H9 (cell line): Measurements from ENCODE around the gene OR6Y1. TPM values are rescaled to one million over a fixed set of nuclear protein-coding genes. Genes with fewer than 3 reads are reported as not detected.

Experiments used
- DNase-seq: peaks from one replicate; pipeline ENCODE4 v3.0.0-alpha.2; 2017
- H2AFZ ChIP-seq: one replicate; pipeline ENCODE4 v1.6.1; 2013; ENCODE audit warnings: mild to moderate bottlenecking, low read length, control low read depth, moderate library complexity
- H2AK5ac ChIP-seq: 2 replicates; pipeline ENCODE4 v1.6.1; 2013; ENCODE audit warnings: low read length, control low read depth, mixed read lengths; ENCODE audit not compliant: insufficient read length
- H2BK120ac ChIP-seq: one replicate; pipeline ENCODE4 v1.6.1; 2013; ENCODE audit warnings: low read depth, mild to moderate bottlenecking, low read length, control low read depth, inconsistent platforms; ENCODE audit not compliant: poor library complexity, severe bottlenecking
- H2BK12ac ChIP-seq: 2 replicates; pipeline ENCODE4 v1.6.1; 2013; ENCODE audit warnings: low read length, control low read depth, mixed read lengths, low read depth; ENCODE audit not compliant: insufficient read length
- H2BK15ac ChIP-seq: 2 replicates; pipeline ENCODE4 v1.6.1; 2013; ENCODE audit warnings: low read depth, low read length, control low read depth
- H2BK20ac ChIP-seq: one replicate; pipeline ENCODE4 v1.6.1; 2013; ENCODE audit warnings: low read depth, mild to moderate bottlenecking, low read length, control low read depth, inconsistent platforms; ENCODE audit not compliant: poor library complexity, severe bottlenecking
- H2BK5ac ChIP-seq: 2 replicates; pipeline ENCODE4 v1.6.1; 2013; ENCODE audit warnings: low read length, control low read depth, mixed read lengths; ENCODE audit not compliant: insufficient read length
- H3K14ac ChIP-seq: 2 replicates; pipeline ENCODE4 v1.6.1; 2013; ENCODE audit warnings: low read length, control low read depth; ENCODE audit not compliant: insufficient read depth
- H3K18ac ChIP-seq: 2 replicates; pipeline ENCODE4 v1.6.1; 2013; ENCODE audit warnings: low read depth, mild to moderate bottlenecking, mixed read lengths, low read length, control low read depth; ENCODE audit not compliant: insufficient read length
- H3K23ac ChIP-seq: 2 replicates; pipeline ENCODE4 v1.6.1; 2013; ENCODE audit warnings: low read length, control low read depth, mixed read lengths, low read depth; ENCODE audit not compliant: insufficient read length
- H3K23me2 ChIP-seq: 2 replicates; pipeline ENCODE4 v1.6.1; 2013; ENCODE audit warnings: low read depth, mild to moderate bottlenecking, mixed read lengths, low read length, control low read depth; ENCODE audit not compliant: insufficient read length, poor library complexity, severe bottlenecking
- H3K27ac ChIP-seq: 2 replicates; pipeline ENCODE4 v1.5.1; 2013; ENCODE audit warnings: low read length, control low read depth, mixed read lengths, low read depth; ENCODE audit not compliant: insufficient read length
- H3K27me3 ChIP-seq: 2 replicates; pipeline ENCODE4 v1.6.1; 2013; ENCODE audit warnings: low read length, control low read depth, inconsistent platforms; ENCODE audit not compliant: insufficient read depth
- H3K4ac ChIP-seq: 2 replicates; pipeline ENCODE4 v1.6.1; 2013; ENCODE audit warnings: low read depth, mild to moderate bottlenecking, control low read depth, inconsistent platforms, low read length, moderate library complexity
- H3K4me1 ChIP-seq: 2 replicates; pipeline ENCODE4 v1.6.1; 2013; ENCODE audit warnings: low read length, control low read depth, inconsistent platforms; ENCODE audit not compliant: insufficient read depth
- H3K4me2 ChIP-seq: 2 replicates; pipeline ENCODE4 v1.6.1; 2013; ENCODE audit warnings: low read length, control low read depth, mixed read lengths; ENCODE audit not compliant: insufficient read length, insufficient read depth
- H3K56ac ChIP-seq: 2 replicates; pipeline ENCODE4 v1.6.1; 2013; ENCODE audit warnings: low read depth, mild to moderate bottlenecking, mixed read lengths, low read length, control low read depth; ENCODE audit not compliant: insufficient read length
- H3K79me1 ChIP-seq: 2 replicates; pipeline ENCODE4 v1.6.1; 2013; ENCODE audit warnings: low read depth, mild to moderate bottlenecking, moderate library complexity, low read length, control low read depth, inconsistent platforms; ENCODE audit not compliant: insufficient read depth, poor library complexity, severe bottlenecking
- H3K79me2 ChIP-seq: 2 replicates; pipeline ENCODE4 v1.6.1; 2013; ENCODE audit warnings: low read length, control low read depth, inconsistent platforms; ENCODE audit not compliant: insufficient read depth
- H3K9ac ChIP-seq: 2 replicates; pipeline ENCODE4 v1.6.1; 2013; ENCODE audit warnings: low read length, control low read depth, mixed read lengths; ENCODE audit not compliant: insufficient read length; ENCODE audit errors: extremely low read depth
- H3K9me3 ChIP-seq: one replicate; pipeline ENCODE4 v1.6.1; 2013; ENCODE audit warnings: low read depth, low read length, inconsistent platforms; ENCODE audit not compliant: control insufficient read depth
- H3T11ph ChIP-seq: one replicate; pipeline ENCODE4 v1.6.1; 2013; ENCODE audit warnings: mild to moderate bottlenecking, low read length, control low read depth, inconsistent platforms
- H4K20me1 ChIP-seq: one replicate; pipeline ENCODE4 v1.6.1; 2013; ENCODE audit not compliant: control insufficient read depth, insufficient read length, insufficient read depth
- H4K5ac ChIP-seq: 2 replicates; pipeline ENCODE4 v1.6.1; 2013; ENCODE audit warnings: low read depth, mild to moderate bottlenecking, mixed read lengths, low read length, control low read depth; ENCODE audit not compliant: insufficient read length
- H4K8ac ChIP-seq: replicated peaks from 2 replicates; pipeline ENCODE4 v1.6.1; 2013; ENCODE audit warnings: low read length, control low read depth, mixed read lengths, low read depth; ENCODE audit not compliant: insufficient read length
- H4K91ac ChIP-seq: 2 replicates; pipeline ENCODE4 v1.6.1; 2013; ENCODE audit warnings: low read depth, mild to moderate bottlenecking, moderate library complexity, mixed read lengths, low read length, control low read depth; ENCODE audit not compliant: insufficient read length
- H3K27ac Mint-ChIP-seq, 3 experiments: 2 replicates in 2 of 3; 3 replicates in 1 of 3; pipeline ENCODE4 v1.8.0; 2020 to 2021; ENCODE audit warnings: mixed read lengths in 3 of 3, mild to moderate bottlenecking in 1 of 3, moderate library complexity in 1 of 3
- H3K27me3 Mint-ChIP-seq: 2 replicates; pipeline ENCODE4 v1.8.0; 2021; ENCODE audit warnings: low read depth, mild to moderate bottlenecking, moderate library complexity, mixed read lengths
- H3K36me3 Mint-ChIP-seq, 3 experiments: 2 replicates in 2 of 3; 3 replicates in 1 of 3; pipeline ENCODE4 v1.8.0; 2020 to 2021; ENCODE audit warnings: low read depth in 3 of 3, mixed read lengths in 3 of 3; ENCODE audit not compliant: insufficient read depth in 1 of 3
- H3K4me1 Mint-ChIP-seq, 2 experiments: 2 replicates each; pipeline ENCODE4 v1.8.0; 2020; ENCODE audit warnings: mixed read lengths in 2 of 2
- H3K4me3 Mint-ChIP-seq, 2 experiments: 2 replicates in 1 of 2; 3 replicates in 1 of 2; pipeline ENCODE4 v1.8.0; 2020 to 2021; ENCODE audit warnings: mild to moderate bottlenecking in 2 of 2, mixed read lengths in 2 of 2, moderate library complexity in 1 of 2
- H3K9me3 Mint-ChIP-seq, 2 experiments: 2 replicates in 1 of 2; 3 replicates in 1 of 2; pipeline ENCODE4 v1.8.0; 2020; ENCODE audit warnings: mild to moderate bottlenecking in 2 of 2, mixed read lengths in 2 of 2, moderate library complexity in 1 of 2
- CTCF ChIP-seq: fragments of 200-600 bp; sonication (generic); conservative IDR thresholded peaks from 3 replicates; pipeline ENCODE4 v1.8.0; 2021; ENCODE audit warnings: antibody characterized with exemption, mild to moderate bottlenecking
- WGBS: extraction: QIAGEN DNeasy Blood & Tissue Kit; methylation state at CpG from one replicate; pipeline ENCODE4 v1.1.7; 2013; ENCODE audit warnings: missing lambda C conversion rate, low lambda C conversion rate, mixed read lengths; ENCODE audit not compliant: insufficient read length; ENCODE audit errors: extremely low coverage; 5-methylcytosine and 5-hydroxymethylcytosine counted together
- total RNA-seq: library from RNA; stranded (reverse); gene quantifications from 2 replicates; pipeline ENCODE4 v1.2.1, GENCODE V29; 2021

OR6Y1 gene
- total RNA-seq, 1 experiment from 2014 or later, result not detected

DNA sequence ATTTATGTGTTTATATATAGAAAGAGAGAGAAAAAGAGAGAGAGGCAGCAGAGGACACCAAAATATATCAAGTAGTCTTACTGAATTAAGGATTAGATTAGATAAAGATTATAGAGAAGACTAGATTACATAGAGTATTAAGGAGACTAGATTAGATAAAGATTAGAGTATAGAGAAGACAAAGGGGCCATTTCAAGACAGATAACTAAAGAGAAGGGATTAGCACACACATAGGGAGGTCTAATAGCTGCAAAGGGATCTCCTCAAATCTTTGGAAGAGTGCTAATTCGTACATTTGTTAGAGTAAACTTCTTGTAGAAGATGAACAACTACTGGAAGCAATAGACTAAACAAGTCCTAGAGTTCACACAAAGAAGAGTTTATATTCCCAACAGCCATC, 34.2 kb downstream of the OR6Y1 start:
- no CpG with 5 or more reads among the region's 1 CpG for WGBS
- H3K27ac Mint-ChIP-seq, result no peak overlapping the region

More for the DNA sequence above, 34.2 kb downstream of the OR6Y1 start:
- H4K91ac ChIP-seq, result no peak overlapping the region
- no peak overlapping the region for H4K8ac ChIP-seq
- Mint-ChIP-seq H3K36me3 (no peaks in the 10 kb centered on the region; a peak in 2 of 7 replicates), H3K4me1 (peaks cover 5 to 12% of the 10 kb centered on the region in 2 experiments; a peak in 3 of 4 replicates), H3K4me3 (no peak overlapping the region), H3K9me3 (peaks cover 3 to 4% of the 10 kb centered on the region in 2 experiments; a peak in 2 of 5 replicates), H3K27me3 (no peaks in the 10 kb centered on the region; the same call in 1 of the 2 replicates)
- H2BK20ac ChIP-seq, result no peak overlapping the region
- no peaks in the 10 kb centered on the region for H3K23me2 ChIP-seq
- no peak overlapping the region for H3K9ac ChIP-seq
- no peak overlapping the region for H3K27ac ChIP-seq
- H2BK5ac ChIP-seq, result no peak overlapping the region
- no peak overlapping the region for H2BK12ac ChIP-seq
- H4K5ac ChIP-seq, result no peak overlapping the region
- H2AK5ac ChIP-seq, result no peak overlapping the region
- no peaks in the 10 kb centered on the region for H3K4me1 ChIP-seq
- H2BK120ac ChIP-seq, result no peak overlapping the region
- no peak overlapping the region for H3K18ac ChIP-seq
- H3T11ph ChIP-seq, result no peak overlapping the region
- no peaks in the 10 kb centered on the region for H3K79me2 ChIP-seq
- no peak overlapping the region for H3K23ac ChIP-seq
- no peak overlapping the region for H2AFZ ChIP-seq
- no peaks in the 10 kb centered on the region for H3K79me1 ChIP-seq
- H3K14ac ChIP-seq, result no peak overlapping the region
- TF ChIP-seq CTCF, result no peak
- no peaks in the 10 kb centered on the region for H3K27me3 ChIP-seq
- H3K4me2 ChIP-seq, result no peak overlapping the region
- H3K56ac ChIP-seq, result no peak overlapping the region
- H4K20me1 ChIP-seq, result no peaks in the 10 kb centered on the region
- DNase-seq, result no peak
- no peak overlapping the region for H3K4ac ChIP-seq
- H2BK15ac ChIP-seq, result no peak overlapping the region
- no peaks in the 10 kb centered on the region for H3K9me3 ChIP-seq
